ENCODE measurements around the gene PRKG1.

GRCh38 chr10:51986516-51986915 lies 912.2 kb downstream of the PRKG1 start:
- TF ChIP-seq CTCF (IDR thresholded peaks at IDR 0.05; ENCODE audit: low read depth, low read length, poor library complexity, severe bottlenecking) = no peak
- TF ChIP-seq EZH2phosphoT487 (IDR thresholded peaks at IDR 0.05; ENCODE audit: borderline replicate concordance, low read length) = no peak
